Neural cell (in vitro differentiated cells): ENCODE measurements around the gene CEP72. TPM values are rescaled to one million over a fixed set of nuclear protein-coding genes. Genes with fewer than 3 reads are reported as not detected.

Experiments
- H2AFZ ChIP-seq: fragments of 200-600, 300-800 bp; sonication (generic), shearing (Covaris generic); 2 replicates; pipeline ENCODE4 v1.6.0; 2014; ENCODE audit warnings: low read depth, mild to moderate bottlenecking, antibody characterized with exemption, low read length, moderate library complexity
- H3F3A ChIP-seq: fragments of 200-600 bp; shearing (Covaris generic); 2 replicates; pipeline ENCODE4 v1.6.1; 2016; ENCODE audit warnings: mild to moderate bottlenecking, moderate library complexity, mixed read lengths, antibody characterized with exemption, low read length; ENCODE audit not compliant: insufficient read depth, poor library complexity, severe bottlenecking
- H3K27ac ChIP-seq: fragments of 200-600, 300-800 bp; sonication (generic), shearing (Covaris generic); 2 replicates; pipeline ENCODE4 v1.5.1; 2014; ENCODE audit warnings: mild to moderate bottlenecking, low read length, moderate library complexity
- H3K27me3 ChIP-seq: fragments of 300-800, 200-600 bp; sonication (generic), shearing (Covaris generic); 2 replicates; pipeline ENCODE4 v1.6.0; 2014; ENCODE audit warnings: mild to moderate bottlenecking, low read depth, low read length, moderate library complexity; ENCODE audit not compliant: insufficient read depth
- H3K36me3 ChIP-seq: fragments of 300-800, 200-600 bp; sonication (generic), shearing (Covaris generic); 2 replicates; pipeline ENCODE4 v1.5.1; 2014; ENCODE audit warnings: mild to moderate bottlenecking, antibody characterized with exemption, low read length, moderate library complexity; ENCODE audit not compliant: insufficient read depth
- H3K4me2 ChIP-seq: fragments of 300-800, 200-600 bp; sonication (generic), shearing (Covaris generic); 2 replicates; pipeline ENCODE4 v1.6.0; 2014; ENCODE audit warnings: mild to moderate bottlenecking, low read length
- H3K4me3 ChIP-seq: fragments of 300-800, 200-600 bp; sonication (generic), shearing (Covaris generic); 2 replicates; pipeline ENCODE4 v1.5.1; 2014; ENCODE audit warnings: mild to moderate bottlenecking, low read length, moderate library complexity
- H3K79me2 ChIP-seq: fragments of 200-600 bp; shearing (Covaris generic); replicated peaks from 2 replicates; pipeline ENCODE4 v1.6.0; 2014; ENCODE audit warnings: mild to moderate bottlenecking, low read length, moderate library complexity; ENCODE audit not compliant: insufficient read depth
- H3K9ac ChIP-seq: fragments of 300-800, 200-600 bp; sonication (generic), shearing (Covaris generic); 2 replicates; pipeline ENCODE4 v1.6.1; 2016; ENCODE audit warnings: mild to moderate bottlenecking, low read length, mixed read lengths
- H3K9me2 ChIP-seq: fragments of 200-600 bp; shearing (Covaris generic); 2 replicates; pipeline ENCODE4 v1.6.1; 2016; ENCODE audit warnings: mild to moderate bottlenecking, low read length, mixed read lengths; ENCODE audit not compliant: insufficient read depth
- H3K9me3 ChIP-seq: fragments of 200-600, 300-800 bp; sonication (generic), shearing (Covaris generic); 2 replicates; pipeline ENCODE4 v1.6.1; 2016; ENCODE audit warnings: mild to moderate bottlenecking, mixed run types, low read length, moderate library complexity, mixed read lengths
- H4K20me1 ChIP-seq: fragments of 200-600 bp; shearing (Covaris generic); 2 replicates; pipeline ENCODE4 v1.6.1; 2016; ENCODE audit warnings: mild to moderate bottlenecking, mixed run types; ENCODE audit not compliant: insufficient read depth
- EP300 ChIP-seq: fragments of 450-650 bp; conservative IDR thresholded peaks from 2 replicates; pipeline ENCODE4 v1.6.1; 2014; ENCODE audit warnings: antibody characterized with exemption, mild to moderate bottlenecking, moderate library complexity; ENCODE audit not compliant: poor library complexity, severe bottlenecking
- EZH2 ChIP-seq: fragments of 200-600, 300-800 bp; shearing (Covaris generic), sonication (generic); IDR thresholded peaks from 2 replicates; pipeline ENCODE4 v1.6.1; 2014; ENCODE audit warnings: antibody characterized with exemption, low read length, borderline replicate concordance, mild to moderate bottlenecking; ENCODE audit not compliant: insufficient read depth, poor library complexity, severe bottlenecking
- MXI1 ChIP-seq: fragments of 450-650 bp; conservative IDR thresholded peaks from 2 replicates; pipeline ENCODE4 v1.6.1; 2014; ENCODE audit warnings: antibody characterized with exemption, mild to moderate bottlenecking; ENCODE audit not compliant: poor library complexity, severe bottlenecking
- POLR2AphosphoS5 ChIP-seq: IDR thresholded peaks from 2 replicates; pipeline ENCODE4 v1.6.1; 2012
- RAD21 ChIP-seq: fragments of 450-650 bp; conservative IDR thresholded peaks from 2 replicates; pipeline ENCODE4 v1.6.1; 2014; ENCODE audit warnings: antibody characterized with exemption, mild to moderate bottlenecking, moderate library complexity
- SMC3 ChIP-seq: fragments of 450-650 bp; conservative IDR thresholded peaks from 2 replicates; pipeline ENCODE4 v1.6.1; 2014; ENCODE audit warnings: antibody characterized with exemption, mild to moderate bottlenecking, moderate library complexity; ENCODE audit not compliant: poor library complexity
- TAF1 ChIP-seq: IDR thresholded peaks from 2 replicates; pipeline ENCODE4 v1.6.1; 2012; ENCODE audit warnings: low read depth
- polyA plus RNA-seq: library from polyadenylated mRNA; depleted of rRNA; stranded (reverse); fragments of >200 nt; gene quantifications from 2 replicates; pipeline ENCODE4 v1.2.3, GENCODE V29; 2014
- TF ChIP-seq, protein P1 (sequence below): IDR thresholded peaks from 2 replicates; pipeline ENCODE4 v1.6.1; 2012; ENCODE audit warnings: borderline replicate concordance
- TF ChIP-seq, protein P2 (sequence below): fragments of 450-650 bp; IDR thresholded peaks from 2 replicates; pipeline ENCODE4 v1.5.1; 2014; ENCODE audit warnings: antibody characterized with exemption, mild to moderate bottlenecking, moderate library complexity; ENCODE audit not compliant: poor library complexity, severe bottlenecking

The CEP72 gene
- polyA plus RNA-seq, 1 donor from 2014 or later, result 5.9 TPM

DNA sequence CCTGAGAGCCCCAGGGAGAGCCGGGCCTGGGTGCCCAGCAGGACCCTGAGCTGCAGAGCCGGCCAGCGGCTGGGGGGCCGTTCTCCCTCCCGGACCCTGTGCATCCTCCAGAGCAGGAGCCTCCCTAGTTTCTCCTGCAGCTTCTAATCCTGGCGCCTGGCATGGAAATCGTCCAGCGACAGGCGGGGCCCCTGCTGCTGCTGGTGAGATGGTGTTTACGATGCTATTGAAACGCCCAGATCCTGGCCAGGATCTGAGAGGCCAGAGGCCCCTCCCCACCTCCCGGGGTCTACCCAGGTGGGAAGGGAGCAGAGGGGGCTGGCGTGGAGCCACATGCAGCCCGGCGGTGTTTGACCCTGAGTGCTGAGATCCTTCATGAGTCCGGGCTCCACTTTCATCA, 38.2 kb upstream of the CEP72 start:
- TF ChIP-seq MXI1, result no peak
- TF ChIP-seq, protein P1, sequence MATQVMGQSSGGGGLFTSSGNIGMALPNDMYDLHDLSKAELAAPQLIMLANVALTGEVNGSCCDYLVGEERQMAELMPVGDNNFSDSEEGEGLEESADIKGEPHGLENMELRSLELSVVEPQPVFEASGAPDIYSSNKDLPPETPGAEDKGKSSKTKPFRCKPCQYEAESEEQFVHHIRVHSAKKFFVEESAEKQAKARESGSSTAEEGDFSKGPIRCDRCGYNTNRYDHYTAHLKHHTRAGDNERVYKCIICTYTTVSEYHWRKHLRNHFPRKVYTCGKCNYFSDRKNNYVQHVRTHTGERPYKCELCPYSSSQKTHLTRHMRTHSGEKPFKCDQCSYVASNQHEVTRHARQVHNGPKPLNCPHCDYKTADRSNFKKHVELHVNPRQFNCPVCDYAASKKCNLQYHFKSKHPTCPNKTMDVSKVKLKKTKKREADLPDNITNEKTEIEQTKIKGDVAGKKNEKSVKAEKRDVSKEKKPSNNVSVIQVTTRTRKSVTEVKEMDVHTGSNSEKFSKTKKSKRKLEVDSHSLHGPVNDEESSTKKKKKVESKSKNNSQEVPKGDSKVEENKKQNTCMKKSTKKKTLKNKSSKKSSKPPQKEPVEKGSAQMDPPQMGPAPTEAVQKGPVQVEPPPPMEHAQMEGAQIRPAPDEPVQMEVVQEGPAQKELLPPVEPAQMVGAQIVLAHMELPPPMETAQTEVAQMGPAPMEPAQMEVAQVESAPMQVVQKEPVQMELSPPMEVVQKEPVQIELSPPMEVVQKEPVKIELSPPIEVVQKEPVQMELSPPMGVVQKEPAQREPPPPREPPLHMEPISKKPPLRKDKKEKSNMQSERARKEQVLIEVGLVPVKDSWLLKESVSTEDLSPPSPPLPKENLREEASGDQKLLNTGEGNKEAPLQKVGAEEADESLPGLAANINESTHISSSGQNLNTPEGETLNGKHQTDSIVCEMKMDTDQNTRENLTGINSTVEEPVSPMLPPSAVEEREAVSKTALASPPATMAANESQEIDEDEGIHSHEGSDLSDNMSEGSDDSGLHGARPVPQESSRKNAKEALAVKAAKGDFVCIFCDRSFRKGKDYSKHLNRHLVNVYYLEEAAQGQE, result no peak
- no peak for TF ChIP-seq EP300
- TF ChIP-seq, protein P2, sequence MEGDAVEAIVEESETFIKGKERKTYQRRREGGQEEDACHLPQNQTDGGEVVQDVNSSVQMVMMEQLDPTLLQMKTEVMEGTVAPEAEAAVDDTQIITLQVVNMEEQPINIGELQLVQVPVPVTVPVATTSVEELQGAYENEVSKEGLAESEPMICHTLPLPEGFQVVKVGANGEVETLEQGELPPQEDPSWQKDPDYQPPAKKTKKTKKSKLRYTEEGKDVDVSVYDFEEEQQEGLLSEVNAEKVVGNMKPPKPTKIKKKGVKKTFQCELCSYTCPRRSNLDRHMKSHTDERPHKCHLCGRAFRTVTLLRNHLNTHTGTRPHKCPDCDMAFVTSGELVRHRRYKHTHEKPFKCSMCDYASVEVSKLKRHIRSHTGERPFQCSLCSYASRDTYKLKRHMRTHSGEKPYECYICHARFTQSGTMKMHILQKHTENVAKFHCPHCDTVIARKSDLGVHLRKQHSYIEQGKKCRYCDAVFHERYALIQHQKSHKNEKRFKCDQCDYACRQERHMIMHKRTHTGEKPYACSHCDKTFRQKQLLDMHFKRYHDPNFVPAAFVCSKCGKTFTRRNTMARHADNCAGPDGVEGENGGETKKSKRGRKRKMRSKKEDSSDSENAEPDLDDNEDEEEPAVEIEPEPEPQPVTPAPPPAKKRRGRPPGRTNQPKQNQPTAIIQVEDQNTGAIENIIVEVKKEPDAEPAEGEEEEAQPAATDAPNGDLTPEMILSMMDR, result no peak
- no peak for TF ChIP-seq TAF1
- no peak overlapping the region for H3K27ac ChIP-seq
- H3F3A ChIP-seq, result no peaks in the 10 kb centered on the region
- no peak overlapping the region for H3K4me3 ChIP-seq
- no peak overlapping the region for H3K4me2 ChIP-seq
- no peaks in the 10 kb centered on the region for H4K20me1 ChIP-seq
- H3K9ac ChIP-seq, result no peak overlapping the region
- H3K79me2 ChIP-seq, result no peaks in the 10 kb centered on the region
- H3K9me2 ChIP-seq, result no peaks in the 10 kb centered on the region
- no peaks in the 10 kb centered on the region for H3K27me3 ChIP-seq
- peaks cover 6% of the 10 kb centered on the region for H3K9me3 ChIP-seq
- no peak overlapping the region for H2AFZ ChIP-seq
- no peaks in the 10 kb centered on the region for H3K36me3 ChIP-seq

DNA sequence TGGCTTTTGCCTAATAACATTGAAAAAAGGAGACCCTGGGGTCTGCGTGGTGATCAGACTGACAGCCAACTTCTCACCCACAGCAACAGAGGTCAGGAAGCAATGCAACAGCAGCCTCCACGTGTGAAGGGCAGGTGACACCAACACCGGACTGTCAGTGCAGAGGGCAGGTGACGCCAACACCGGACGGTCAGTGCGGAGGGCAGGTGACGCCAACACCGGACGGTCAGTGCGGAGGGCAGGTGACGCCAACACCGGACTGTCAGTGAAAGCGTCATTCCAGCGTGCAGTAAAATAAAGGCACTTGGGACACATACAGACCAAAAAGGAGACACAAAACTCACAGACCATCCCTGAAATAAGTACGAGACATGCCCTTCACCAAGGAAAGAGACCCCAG, 37.2 kb upstream of the CEP72 start:
- Histone ChIP-seq H3K9me3 (peaks cover 6% of the 10 kb centered on the region), H3K4me2 (no peak overlapping the region), H3K9me2 (no peaks in the 10 kb centered on the region), H3K4me3 (no peak overlapping the region), H4K20me1 (no peaks in the 10 kb centered on the region), H3F3A (no peaks in the 10 kb centered on the region), H3K79me2 (no peaks in the 10 kb centered on the region), H3K9ac (no peak overlapping the region), H3K27ac (no peak overlapping the region), H3K27me3 (no peaks in the 10 kb centered on the region), H2AFZ (no peak overlapping the region), H3K36me3 (no peaks in the 10 kb centered on the region)
- TF ChIP-seq MXI1, result no peak
- no peak for TF ChIP-seq EP300
- TF ChIP-seq, protein P1, result no peak
- TF ChIP-seq, protein P2, result no peak
- no peak for TF ChIP-seq TAF1
- no peak for TF ChIP-seq SMC3
- TF ChIP-seq POLR2AphosphoS5, result no peak
- TF ChIP-seq EZH2, result no peak
- no peak for TF ChIP-seq RAD21
